Dermis lymphatic vessel endothelial cell (primary cell): ENCODE results near the gene PPCDC. TPM values are rescaled to one million over a fixed set of nuclear protein-coding genes. Genes with fewer than 3 reads are reported as not detected.

Experiments
- total RNA-seq: library from RNA; depleted of rRNA; stranded (reverse); fragments of >200 nt; gene quantifications from 2 replicates; pipeline ENCODE4 v1.2.1, GENCODE V29; 2014

The PPCDC gene, protein sequence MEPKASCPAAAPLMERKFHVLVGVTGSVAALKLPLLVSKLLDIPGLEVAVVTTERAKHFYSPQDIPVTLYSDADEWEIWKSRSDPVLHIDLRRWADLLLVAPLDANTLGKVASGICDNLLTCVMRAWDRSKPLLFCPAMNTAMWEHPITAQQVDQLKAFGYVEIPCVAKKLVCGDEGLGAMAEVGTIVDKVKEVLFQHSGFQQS
- 6.1 and 6.4 TPM in 2 replicates for total RNA-seq

GRCh38 chr15:75023181-75023871 lies at the start of gene PPCDC:
Gene PPCDC, plus strand, starts transcription at chr15:75023590. Its CDS starts 4,729 bp downstream, at chr15:75028319.

GRCh38 chr15:74995182-74995778 lies 28.1 kb upstream of the PPCDC start, which contains the start of gene SCAMP5:
Gene SCAMP5, plus strand, starts transcription at chr15:74995563. Its CDS starts 16,277 bp downstream, at chr15:75011840.

Other genes with a start within 250 kb of the PPCDC start
- 21.7 and 30.5 TPM in 2 replicates for gene CSK, start 241.5 kb upstream of the PPCDC start, total RNA-seq
- gene LMAN1L, start 210.8 kb upstream of the PPCDC start, total RNA-seq: not detected in 2 replicates
- not detected in 2 replicates for gene CPLX3, start 197.0 kb upstream of the PPCDC start, total RNA-seq
- 19.6 and 22.0 TPM in 2 replicates for gene ULK3, start 180.4 kb upstream of the PPCDC start, total RNA-seq
- gene SCAMP2, start 150.2 kb upstream of the PPCDC start, total RNA-seq: 17.0 and 19.7 TPM in 2 replicates
- gene MPI, start 133.5 kb upstream of the PPCDC start, total RNA-seq: 27.7 and 30.2 TPM in 2 replicates
- gene FAM219B, start 116.7 kb upstream of the PPCDC start, total RNA-seq: 32.8 and 41.5 TPM in 2 replicates
- 50.9 and 62.0 TPM in 2 replicates for gene COX5A, start 85.5 kb upstream of the PPCDC start, total RNA-seq
- gene RPP25, start 66.8 kb upstream of the PPCDC start, total RNA-seq: 20.0 and 29.3 TPM in 2 replicates
- 8.5 and 11.8 TPM in 2 replicates for gene SCAMP5, start 28.0 kb upstream of the PPCDC start, total RNA-seq
- gene C15orf39, start 178.3 kb downstream of the PPCDC start, total RNA-seq: 4.1 and 8.0 TPM in 2 replicates
- not detected in 2 replicates for gene GOLGA6C, start 234.7 kb downstream of the PPCDC start, total RNA-seq